Measurements from ENCODE around the gene CCNA2. TPM values are rescaled to one million over a fixed set of nuclear protein-coding genes. Genes with fewer than 3 reads are reported as not detected.

The CCNA2 gene
- total and polyA plus RNA-seq, 8 donors: 0.19 to 1.5 (median 0.54) TPM

- no peak overlapping the region for H3K27ac ChIP-seq
- no peaks in the 10 kb centered on the region for H3K27me3 ChIP-seq
- H3K9me3 ChIP-seq: no peaks in the 10 kb centered on the region
- FAIRE-seq (no peak), DNase-seq (no peak), ATAC-seq (no peak)
- intact Hi-C loops (cut with DNase I): no loop called here
- H3K36me3 ChIP-seq: peaks cover 0 to 37% (median 0%) of the 10 kb centered on the region in 3 donors
- TF ChIP-seq, protein P1, sequence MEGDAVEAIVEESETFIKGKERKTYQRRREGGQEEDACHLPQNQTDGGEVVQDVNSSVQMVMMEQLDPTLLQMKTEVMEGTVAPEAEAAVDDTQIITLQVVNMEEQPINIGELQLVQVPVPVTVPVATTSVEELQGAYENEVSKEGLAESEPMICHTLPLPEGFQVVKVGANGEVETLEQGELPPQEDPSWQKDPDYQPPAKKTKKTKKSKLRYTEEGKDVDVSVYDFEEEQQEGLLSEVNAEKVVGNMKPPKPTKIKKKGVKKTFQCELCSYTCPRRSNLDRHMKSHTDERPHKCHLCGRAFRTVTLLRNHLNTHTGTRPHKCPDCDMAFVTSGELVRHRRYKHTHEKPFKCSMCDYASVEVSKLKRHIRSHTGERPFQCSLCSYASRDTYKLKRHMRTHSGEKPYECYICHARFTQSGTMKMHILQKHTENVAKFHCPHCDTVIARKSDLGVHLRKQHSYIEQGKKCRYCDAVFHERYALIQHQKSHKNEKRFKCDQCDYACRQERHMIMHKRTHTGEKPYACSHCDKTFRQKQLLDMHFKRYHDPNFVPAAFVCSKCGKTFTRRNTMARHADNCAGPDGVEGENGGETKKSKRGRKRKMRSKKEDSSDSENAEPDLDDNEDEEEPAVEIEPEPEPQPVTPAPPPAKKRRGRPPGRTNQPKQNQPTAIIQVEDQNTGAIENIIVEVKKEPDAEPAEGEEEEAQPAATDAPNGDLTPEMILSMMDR (IDR thresholded peaks at IDR 0.05): no peak
- 58 to 84% methylated on average over 1 of the region's 1 CpG for WGBS, 2 donors
- H3K4me1 ChIP-seq: peaks cover 0 to under 1% (median 0%) of the 10 kb centered on the region in 3 donors
- no peak overlapping the region for H3K4me3 ChIP-seq
Observed at GRCh38 chr4:121817701-121818100, 6.0 kb downstream of the CCNA2 start.

DNA sequence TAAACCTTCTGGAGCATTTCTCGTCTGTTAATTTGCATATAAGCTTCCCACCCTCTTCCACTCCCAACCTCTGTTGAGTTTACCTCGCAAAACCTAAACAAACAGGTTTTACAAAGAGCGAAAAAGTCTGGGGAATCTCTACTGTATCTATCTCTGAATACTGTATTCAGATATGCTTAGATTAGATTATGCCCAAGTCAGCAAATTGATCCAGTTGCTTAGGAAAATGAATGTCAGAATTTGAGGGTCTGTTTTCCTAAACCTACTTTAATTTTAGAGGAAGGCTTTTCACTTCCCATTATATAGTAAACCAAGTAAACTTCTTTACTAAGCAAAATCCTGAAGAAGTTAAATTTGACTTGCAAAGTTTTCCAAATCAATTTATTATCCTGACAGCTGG is 6.7 kb downstream of the CCNA2 start:
- 72 to 79% methylated on average over 3 of the region's 3 CpGs for WGBS, 2 donors
- FAIRE-seq (no peak), ATAC-seq (no peak), DNase-seq (no peak)
- no peaks in the 10 kb centered on the region for H3K9me3 ChIP-seq
- TF ChIP-seq, protein P1 (IDR thresholded peaks at IDR 0.05): no peak
- intact Hi-C loops (cut with DNase I): no loop called here
- H3K27ac ChIP-seq: no peak overlapping the region
- H3K4me3 ChIP-seq: no peak overlapping the region
- H3K27me3 ChIP-seq: no peaks in the 10 kb centered on the region
- H3K36me3 ChIP-seq: peaks cover 0 to 40% (median 0%) of the 10 kb centered on the region in 3 donors
- H3K4me1 ChIP-seq: no peaks in the 10 kb centered on the region

- WGBS, 2 donors: 85 to 86% methylated on average over 2 of the region's 2 CpGs
- Histone ChIP-seq H3K36me3 (peaks cover 0 to 57% (median 0%) of the 10 kb centered on the region in 3 donors), H3K27ac (no peak overlapping the region), H3K4me1 (no peaks in the 10 kb centered on the region), H3K27me3 (no peaks in the 10 kb centered on the region), H3K9me3 (no peaks in the 10 kb centered on the region), H3K4me3 (no peak overlapping the region)
- TF ChIP-seq, protein P1 (IDR thresholded peaks at IDR 0.05): no peak
- intact Hi-C loops (cut with DNase I): no loop called here
- DNase-seq (no peak), FAIRE-seq (no peak), ATAC-seq (no peak)
Observed at GRCh38 chr4:121814756-121815155, 8.9 kb downstream of the CCNA2 start.

DNA sequence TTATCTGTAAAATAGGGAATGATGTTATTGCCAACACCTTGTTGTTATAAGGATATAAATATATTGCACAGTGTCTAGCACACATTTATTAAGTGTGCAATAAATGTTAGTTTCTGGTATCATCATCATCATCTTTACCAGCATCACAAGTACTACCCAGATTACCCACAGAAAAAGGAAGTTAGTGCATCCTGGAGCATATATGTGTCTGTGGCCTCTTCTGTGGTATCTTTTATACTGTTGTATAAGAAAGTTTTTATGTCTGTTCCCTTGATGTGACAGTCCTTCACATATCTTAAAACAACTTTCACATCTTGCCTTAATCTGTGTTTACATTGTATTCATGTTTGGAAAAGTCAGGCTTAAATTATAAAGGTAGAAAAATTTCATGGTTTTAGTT is 12.6 kb downstream of the CCNA2 start:
- no peaks in the 10 kb centered on the region for H3K27me3 ChIP-seq
- FAIRE-seq (no peak), ATAC-seq (no peak), DNase-seq (no peak)
- no peak overlapping the region for H3K27ac ChIP-seq
- H3K4me1 ChIP-seq: no peaks in the 10 kb centered on the region
- H3K9me3 ChIP-seq: no peaks in the 10 kb centered on the region
- peaks cover 0 to 65% (median 0%) of the 10 kb centered on the region in 3 donors for H3K36me3 ChIP-seq
- no peak overlapping the region for H3K4me3 ChIP-seq
- intact Hi-C loops (cut with DNase I): no loop called here
- TF ChIP-seq, protein P1 (IDR thresholded peaks at IDR 0.05): no peak

- WGBS, 2 donors: 87 to 89% methylated on average over 4 of the region's 4 CpGs
- Histone ChIP-seq H3K27me3 (no peaks in the 10 kb centered on the region), H3K4me1 (peaks cover 3 to 8% (median 6%) of the 10 kb centered on the region in 3 donors), H3K9me3 (no peaks in the 10 kb centered on the region), H3K27ac (no peak overlapping the region), H3K4me3 (no peak overlapping the region), H3K36me3 (peaks cover 0 to 34% (median 0%) of the 10 kb centered on the region in 3 donors)
- no peak for FAIRE-seq
- intact Hi-C loops (cut with DNase I): no loop called here
- no peak for ATAC-seq
- TF ChIP-seq, protein P1 (IDR thresholded peaks at IDR 0.05): no peak
- no peak for DNase-seq
Observed at GRCh38 chr4:121806411-121806810, 17.3 kb downstream of the CCNA2 start.
